Adrenal gland (tissue), 12 donors: ENCODE measurements around the gene WWP2. TPM values are rescaled to one million over a fixed set of nuclear protein-coding genes. Genes with fewer than 3 reads are reported as not detected.

ENCODE experiments used
- DNase-seq, 7 donors: peaks; one replicate each; pipeline ENCODE4 v3.0.0-alpha.2; 2019 to 2020
- H3K27ac ChIP-seq, 5 donors: fragments of 200-600 bp; sonication (generic) in 4 of 5; 1 replicate in 3 of 5; 2 replicates in 2 of 5; pipeline versions ENCODE4 v1.5.1 to v1.8.0; 2016 to 2020; ENCODE audit warnings: mild to moderate bottlenecking in 1 of 5
- H3K27me3 ChIP-seq: fragments of 200-600 bp; 2 replicates; pipeline ENCODE4 v1.8.0; 2021
- H3K36me3 ChIP-seq, 2 donors: fragments of 200-600 bp; replicated peaks in 1 of 2; 1 replicate in 1 of 2; 2 replicates in 1 of 2; pipeline versions ENCODE4 v1.5.1 to v1.8.0; 2018 to 2022
- H3K4me1 ChIP-seq, 2 donors: fragments of 200-600 bp; replicated peaks in 1 of 2; 1 replicate in 1 of 2; 2 replicates in 1 of 2; pipeline versions ENCODE4 v1.5.1 to v1.8.0; 2018 to 2021
- H3K4me3 ChIP-seq, 4 donors: fragments of 200-600 bp; sonication (generic) in 3 of 4; one replicate each; pipeline ENCODE4 v1.5.1; 2016 to 2018
- H3K9me3 ChIP-seq, 3 donors: fragments of 200-600 bp; sonication (generic) in 1 of 3; replicated peaks in 1 of 3; 1 replicate in 2 of 3; 2 replicates in 1 of 3; pipeline versions ENCODE4 v1.5.1 to v1.8.0; 2016 to 2021
- CTCF ChIP-seq, 6 experiments: fragments of 450-650 bp in 4 of 6; fragments of 200-600 bp in 2 of 6; sonication (generic) in 1 of 6; IDR thresholded peaks; 1 replicate in 5 of 6; 2 replicates in 1 of 6; pipeline versions ENCODE4 v1.5.1 to v1.8.0; 2016 to 2021; ENCODE audit warnings: antibody characterized with exemption in 6 of 6, mild to moderate bottlenecking in 2 of 6, moderate library complexity in 1 of 6
- POLR2A ChIP-seq, 2 donors: fragments of 450-650 bp; IDR thresholded peaks; one replicate each; pipeline ENCODE4 v1.6.1; 2017; ENCODE audit warnings: antibody characterized with exemption in 2 of 2, mild to moderate bottlenecking in 2 of 2, moderate library complexity in 1 of 2
- WGBS, 4 donors: extraction: QIAGEN DNeasy Blood & Tissue Kit in 2 of 4; methylation state at CpG; one replicate each; pipeline versions ENCODE4 v1.1.5 to v1.1.7; 2013 to 2017; 5-methylcytosine and 5-hydroxymethylcytosine counted together
- intact Hi-C, 2 donors: fragments of 100-400 bp; cut with DNase I; formaldehyde crosslinking; loops; one replicate each; pipeline versions ENCODE4 v1.14.1 to v1.15.0; 2022 to 2023
- polyA plus RNA-seq, 3 donors: library from polyadenylated mRNA; stranded (reverse); fragments of 200-250 nt in 2 of 3; fragments of 350-450 nt in 1 of 3; fragmentation: Illumina TruSeq in 1 of 3; extraction: RNeasy Lipid Tissue Mini Kit (QIAGEN cat#74804) in 1 of 3; gene quantifications; one replicate each; pipeline ENCODE4 v1.2.3, GENCODE V29; 2013 to 2014
- total RNA-seq, 9 donors: library from RNA; depleted of rRNA in 4 of 9; stranded (reverse); fragments of >200 nt in 4 of 9; fragments of 120-200 nt in 1 of 9; fragmentation: NEBNext Ultra II Directional in 1 of 9; extraction: Animal tissue kit (Norgen Biotek cat#: 25700) in 1 of 9; gene quantifications; one replicate each; pipeline versions ENCODE4 v1.1.0 to v1.2.4, GENCODE V29; 2013 to 2023
- donor health status: healthy with polysubstance abuse.
- donor health status: Bipolar disorder and iron deficiency.
- donor health status: DM: yes; HTN: yes; CAD: no.
- donor health status: DM: no; HTN: no; CAD: no.
- donor health status: DM: no; HTN: no; CAD: no.
- donor health status: DM: yes; HTN: yes; CAD: no.

The WWP2 gene
- total and polyA plus RNA-seq, 12 donors: 28.3 to 99.8 (median 72.0) TPM

GRCh38 chr16:69934751-69935150 is 172.6 kb downstream of the WWP2 start:
- TF ChIP-seq POLR2A (IDR thresholded peaks at IDR 0.05): no peak
- TF ChIP-seq CTCF (IDR thresholded peaks at IDR 0.05): no peak
- H3K4me3 ChIP-seq: no peak overlapping the region
- peak in 1 of 7 donors; percentile 2 for DNase-seq
- H3K4me1 ChIP-seq: no peaks in the 10 kb centered on the region
- no peaks in the 10 kb centered on the region for H3K9me3 ChIP-seq
- H3K27me3 ChIP-seq: no peaks in the 10 kb centered on the region
- WGBS, 4 donors: 95 to 98% (median 96%) methylated on average over 17 of the region's 17 CpGs
- peaks cover 0 to 91% of the 10 kb centered on the region in 2 donors for H3K36me3 ChIP-seq
- no peak overlapping the region for H3K27ac ChIP-seq
- intact Hi-C loops: loop anchor here in 1 of 2 donors (5.0 kb wide), 1 partner anchor 137 kb away; no protein-coding TSS in a partner anchor

GRCh38 chr16:69935278-69935711 is 173.2 kb downstream of the WWP2 start:
- peaks cover 0 to 95% of the 10 kb centered on the region in 2 donors for H3K36me3 ChIP-seq
- no peaks in the 10 kb centered on the region for H3K27me3 ChIP-seq
- H3K4me3 ChIP-seq: no peak overlapping the region
- H3K27ac ChIP-seq: no peak overlapping the region
- 91 to 96% (median 94%) methylated on average over 9 to 19 of the region's 19 CpGs for WGBS, 4 donors
- TF ChIP-seq CTCF (IDR thresholded peaks at IDR 0.05) (no peak), POLR2A (IDR thresholded peaks at IDR 0.05) (no peak)
- peak in 2 of 7 donors; percentile 2 to 3 for DNase-seq
- H3K9me3 ChIP-seq: no peaks in the 10 kb centered on the region
- H3K4me1 ChIP-seq: no peaks in the 10 kb centered on the region
- intact Hi-C loops: no loop called here

GRCh38 chr16:69935740-69936139 is 173.6 kb downstream of the WWP2 start:
- 91 to 95% (median 93%) methylated on average over 7 to 10 of the region's 10 CpGs for WGBS, 4 donors
- peak in 2 of 7 donors; percentile 3 to 7 for DNase-seq
- intact Hi-C loops: no loop called here

GRCh38 chr16:69936252-69936651 is 174.1 kb downstream of the WWP2 start:
- Histone ChIP-seq H3K4me1 (no peaks in the 10 kb centered on the region), H3K27ac (no peak overlapping the region), H3K36me3 (peaks cover 0 to 99% of the 10 kb centered on the region in 2 donors), H3K4me3 (no peak overlapping the region), H3K9me3 (no peaks in the 10 kb centered on the region), H3K27me3 (no peaks in the 10 kb centered on the region)
- TF ChIP-seq CTCF (IDR thresholded peaks at IDR 0.05) (no peak), POLR2A (IDR thresholded peaks at IDR 0.05) (no peak)
- DNase-seq: peak in 3 of 7 donors; percentile 4 to 48 (median 8)
- intact Hi-C loops: no loop called here
- 92 to 97% (median 94%) methylated on average over 16 of the region's 16 CpGs for WGBS, 4 donors

More at GRCh38 chr16:69935740-69936139, 173.6 kb downstream of the WWP2 start:
- H3K27ac ChIP-seq: no peak overlapping the region
- H3K36me3 ChIP-seq: peaks cover 0 to 99% of the 10 kb centered on the region in 2 donors
- no peak for TF ChIP-seq CTCF (IDR thresholded peaks at IDR 0.05)
- no peak for TF ChIP-seq POLR2A (IDR thresholded peaks at IDR 0.05)
- no peaks in the 10 kb centered on the region for H3K9me3 ChIP-seq
- H3K4me1 ChIP-seq: no peaks in the 10 kb centered on the region
- H3K27me3 ChIP-seq: no peaks in the 10 kb centered on the region
- no peak overlapping the region for H3K4me3 ChIP-seq
